Glutamatergic neuron (in vitro differentiated cells): Measurements from ENCODE around the gene DRG2. TPM values are rescaled to one million over a fixed set of nuclear protein-coding genes. Genes with fewer than 3 reads are reported as not detected.

ENCODE experiments used
- DNase-seq: peaks from one replicate; pipeline ENCODE4 v3.0.0; 2022
- H3K27ac Mint-ChIP-seq: one replicate; pipeline ENCODE4 v1.8.0; 2020; ENCODE audit warnings: mild to moderate bottlenecking, mixed read lengths, inconsistent platforms; ENCODE audit not compliant: unreplicated experiment
- H3K27me3 Mint-ChIP-seq: one replicate; pipeline ENCODE4 v1.8.0; 2020; ENCODE audit warnings: mild to moderate bottlenecking, moderate library complexity, mixed read lengths, inconsistent platforms; ENCODE audit not compliant: unreplicated experiment
- H3K36me3 Mint-ChIP-seq: one replicate; pipeline ENCODE4 v1.8.0; 2020; ENCODE audit warnings: mild to moderate bottlenecking, mixed read lengths, inconsistent platforms; ENCODE audit not compliant: unreplicated experiment
- H3K4me1 Mint-ChIP-seq: one replicate; pipeline ENCODE4 v1.8.0; 2020; ENCODE audit warnings: mild to moderate bottlenecking, low read depth, mixed read lengths, inconsistent platforms; ENCODE audit not compliant: unreplicated experiment
- H3K4me3 Mint-ChIP-seq: one replicate; pipeline ENCODE4 v1.8.0; 2020; ENCODE audit warnings: mild to moderate bottlenecking, mixed read lengths, inconsistent platforms; ENCODE audit not compliant: unreplicated experiment
- H3K9me3 Mint-ChIP-seq: one replicate; pipeline ENCODE4 v1.8.0; 2020; ENCODE audit warnings: mild to moderate bottlenecking, moderate library complexity, mixed read lengths, inconsistent platforms; ENCODE audit not compliant: unreplicated experiment
- CTCF ChIP-seq: fragments of 200-600 bp; sonication (generic); IDR thresholded peaks from one replicate; pipeline ENCODE4 v1.5.0; 2021; ENCODE audit not compliant: partially characterized antibody, unreplicated experiment
- total RNA-seq: library from RNA; stranded (reverse); fragmentation: NEBNext Ultra II Directional; extraction: Animal tissue kit (Norgen Biotek cat#: 25700); gene quantifications from one replicate; pipeline ENCODE4 v1.2.1, GENCODE V29; 2021; ENCODE audit not compliant: unreplicated experiment

DRG2 gene
- total RNA-seq, 1 donor from 2014 or later: 37.1 TPM

DNA sequence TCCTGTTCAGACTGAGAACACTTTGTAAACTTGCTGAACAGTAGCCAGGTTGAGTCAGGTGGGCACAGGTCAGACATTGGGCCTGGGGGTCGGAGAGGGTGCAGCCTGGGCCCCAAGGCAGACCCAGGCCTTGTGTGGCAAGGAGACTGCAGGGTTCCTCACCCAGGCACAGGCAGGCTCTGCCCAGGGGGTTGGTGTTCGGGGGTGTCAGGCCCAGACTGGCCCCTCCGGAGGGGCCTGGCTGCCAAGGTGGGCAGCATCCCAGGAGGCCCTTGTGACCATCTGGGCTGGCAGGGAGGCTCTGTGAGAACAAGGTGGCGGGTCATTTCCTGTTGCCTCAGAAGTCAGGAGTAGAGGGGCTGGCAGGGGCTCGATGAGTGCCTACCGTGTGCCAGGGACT is 20.2 kb downstream of the DRG2 start:
- Mint-ChIP-seq H3K4me3 (no peak overlapping the region), H3K9me3 (peaks cover 8% of the 10 kb centered on the region), H3K27ac (peak overlapping the region; percentile 43), H3K27me3 (no peaks in the 10 kb centered on the region), H3K4me1 (peaks cover 5% of the 10 kb centered on the region), H3K36me3 (no peaks in the 10 kb centered on the region)
- no peak for TF ChIP-seq CTCF
- DNase-seq: no peak

DNA sequence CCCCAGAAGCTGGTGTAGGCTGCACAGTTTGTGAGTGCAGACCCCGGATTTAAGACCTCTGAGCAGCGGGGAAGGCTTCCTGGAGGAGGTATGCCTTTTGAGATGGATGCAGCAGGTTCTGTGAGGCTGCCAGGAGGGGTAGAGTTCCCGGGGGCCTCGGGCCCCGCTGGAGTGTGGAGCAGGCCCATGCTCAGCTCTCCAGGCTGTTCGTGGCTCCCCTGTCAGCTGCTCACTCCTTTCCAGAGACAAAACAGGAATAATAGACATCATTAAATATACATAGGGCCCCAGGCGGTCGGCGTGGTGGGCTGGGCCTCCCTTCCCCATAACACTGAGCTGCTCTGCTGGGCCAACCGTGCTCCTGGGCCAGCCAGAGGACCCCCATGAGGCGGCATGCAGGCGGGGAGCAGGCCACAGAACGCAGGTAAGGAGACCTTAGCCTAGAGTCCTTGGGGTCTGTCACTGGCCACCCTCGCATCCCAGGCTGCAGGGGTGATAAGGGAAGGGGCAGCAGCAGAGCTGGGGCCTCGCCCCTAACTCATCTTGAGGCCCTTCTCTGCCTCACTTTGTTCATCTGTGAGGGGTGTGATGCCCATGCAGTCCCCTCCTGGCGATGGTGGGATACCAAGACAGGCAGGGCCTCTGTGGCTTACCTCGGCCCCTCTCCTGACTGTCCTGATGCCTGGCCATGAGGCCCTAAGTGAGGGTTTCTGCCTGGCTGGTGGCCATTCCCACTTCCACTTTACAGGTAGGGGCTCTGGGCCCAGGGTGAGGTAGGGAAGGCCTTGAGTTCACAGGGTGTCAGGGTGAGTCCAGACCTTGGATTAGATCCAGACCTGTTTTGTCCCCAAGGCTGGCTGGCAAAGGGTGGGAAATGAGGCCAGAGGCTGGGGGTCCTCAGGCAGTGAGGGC is 20.9 kb downstream of the DRG2 start, which contains the start of gene MYO15A:
TSS of gene MYO15A (plus strand) at position 356 of the 912 bp plus-strand sequence. CDS start 10,045 bp downstream, outside the sequence.
- H3K36me3 Mint-ChIP-seq: no peaks in the 10 kb centered on the region
- peaks cover 7% of the 10 kb centered on the region for H3K4me1 Mint-ChIP-seq
- peak; percentile 35 for DNase-seq
- H3K27me3 Mint-ChIP-seq: no peaks in the 10 kb centered on the region
- TF ChIP-seq CTCF: no peak
- no peak within 1 kb of the TSS for H3K4me3 Mint-ChIP-seq
- H3K9me3 Mint-ChIP-seq: peaks cover 8% of the 10 kb centered on the region
- peak within 1 kb of the TSS; percentile 43 for H3K27ac Mint-ChIP-seq

DNA sequence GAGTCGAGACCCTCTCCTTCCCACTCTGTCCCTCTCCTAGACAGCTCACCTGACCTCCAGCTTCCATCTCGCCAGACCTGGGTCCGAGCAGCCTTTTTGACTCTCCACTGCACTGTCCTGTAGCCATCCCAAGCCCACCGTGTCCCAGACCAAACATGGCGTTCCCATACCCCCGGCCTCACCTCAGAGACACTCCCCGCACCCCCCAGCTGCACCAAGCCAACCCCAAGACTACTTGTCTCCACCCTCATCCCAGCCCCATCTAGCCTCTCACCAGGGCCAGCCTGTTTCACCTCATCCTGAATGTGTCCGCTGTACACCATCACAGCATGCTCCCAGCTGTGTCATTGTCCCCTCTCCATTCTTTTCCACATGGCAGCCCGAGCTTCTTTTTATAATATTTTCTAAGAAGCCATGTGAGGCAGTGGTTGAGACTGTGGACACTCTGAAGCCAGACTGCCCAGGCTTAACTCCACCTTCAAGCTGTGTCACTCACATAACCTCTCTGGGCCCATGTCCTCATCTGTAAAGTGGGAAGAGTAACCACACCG is 22.3 kb downstream of the DRG2 start:
- no peak for TF ChIP-seq CTCF

GRCh38 chr17:18110636-18111145 is 22.9 kb downstream of the DRG2 start:
- H3K4me3 Mint-ChIP-seq: no peak overlapping the region
- peaks cover 3% of the 10 kb centered on the region for H3K27me3 Mint-ChIP-seq
- TF ChIP-seq CTCF: no peak
- peak overlapping the region; percentile 38 for H3K27ac Mint-ChIP-seq
- H3K9me3 Mint-ChIP-seq: peaks cover 11% of the 10 kb centered on the region
- no peak for DNase-seq
- H3K4me1 Mint-ChIP-seq: peaks cover 16% of the 10 kb centered on the region
- H3K36me3 Mint-ChIP-seq: no peaks in the 10 kb centered on the region

More for the DNA sequence above, 22.3 kb downstream of the DRG2 start:
- Mint-ChIP-seq H3K4me3 (no peak overlapping the region), H3K27me3 (peaks cover 1% of the 10 kb centered on the region), H3K27ac (peak overlapping the region; percentile 76), H3K36me3 (no peaks in the 10 kb centered on the region), H3K9me3 (peaks cover 8% of the 10 kb centered on the region), H3K4me1 (peaks cover 17% of the 10 kb centered on the region)
- DNase-seq: no peak
